ENCODE measurements around the gene NPIPA3.
A peak's percentile ranks its signal among the peaks of the same experiment; 100 is the strongest.
"Not testable (repeated sequence)": the region's sequence is repeated elsewhere in the genome, so short reads cannot be mapped to it uniquely, and the experiment has no call there.

The NPIPA3 gene

DNA sequence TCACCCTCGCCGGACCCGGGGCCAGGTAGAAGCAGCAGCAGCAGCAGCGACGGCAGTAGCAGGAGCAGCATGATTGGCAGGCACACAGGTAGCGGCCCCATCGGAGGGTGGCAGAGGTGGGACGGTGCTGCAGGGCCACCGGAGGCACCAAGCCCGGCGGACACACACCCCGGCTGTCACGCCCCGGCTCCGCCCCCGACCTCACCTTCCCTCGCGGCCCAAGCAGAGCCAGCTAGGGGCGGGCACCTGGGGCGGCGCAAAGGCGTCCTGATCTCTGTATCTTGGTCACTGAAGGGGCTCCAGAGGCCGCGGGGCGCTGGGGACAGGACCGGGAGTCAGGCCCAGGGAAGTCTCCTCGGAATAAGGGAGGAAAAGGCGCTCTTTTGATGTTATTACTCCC is 9.1 kb upstream of the NPIPA3 start, which contains the start of gene PLA2G10:
TSS of gene PLA2G10 (minus strand) at position 180 of the 400 bp plus-strand sequence. CDS start at position 101, 79 bp downstream.
- H3K27me3 Mint-ChIP-seq; DNase-seq; H3K9me3 Mint-ChIP-seq; H3K4me3 Mint-ChIP-seq; ATAC-seq; H3K27ac Mint-ChIP-seq; H3K36me3 Mint-ChIP-seq (ENCODE audit: low read depth); H3K4me1 Mint-ChIP-seq: not testable (repeated sequence)

DNA sequence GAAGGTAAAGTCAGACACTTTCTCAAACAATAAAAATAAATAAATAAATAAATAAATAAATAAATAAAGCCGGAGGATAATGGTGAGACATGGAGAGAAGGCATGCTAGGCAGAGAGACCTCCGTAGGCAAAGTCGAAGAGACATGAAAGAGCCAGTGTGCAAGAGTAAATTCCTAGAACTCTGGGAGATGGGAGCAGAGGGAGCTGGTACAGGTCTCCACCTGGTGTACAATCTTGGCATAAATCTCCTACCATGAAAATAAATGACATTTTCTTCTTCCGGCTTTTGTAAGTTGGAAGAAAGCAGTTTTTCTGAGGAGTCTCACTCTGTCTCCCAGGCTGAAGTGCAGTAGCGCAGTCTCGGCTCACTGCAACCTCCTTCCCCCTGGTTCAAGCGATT is 1.4 kb upstream of the NPIPA3 start:
- H3K9me3 Mint-ChIP-seq; H3K27ac Mint-ChIP-seq; ATAC-seq; H3K4me1 Mint-ChIP-seq; H3K27me3 Mint-ChIP-seq; H3K36me3 Mint-ChIP-seq (ENCODE audit: low read depth); H3K4me3 Mint-ChIP-seq; DNase-seq: not testable (repeated sequence)

DNA sequence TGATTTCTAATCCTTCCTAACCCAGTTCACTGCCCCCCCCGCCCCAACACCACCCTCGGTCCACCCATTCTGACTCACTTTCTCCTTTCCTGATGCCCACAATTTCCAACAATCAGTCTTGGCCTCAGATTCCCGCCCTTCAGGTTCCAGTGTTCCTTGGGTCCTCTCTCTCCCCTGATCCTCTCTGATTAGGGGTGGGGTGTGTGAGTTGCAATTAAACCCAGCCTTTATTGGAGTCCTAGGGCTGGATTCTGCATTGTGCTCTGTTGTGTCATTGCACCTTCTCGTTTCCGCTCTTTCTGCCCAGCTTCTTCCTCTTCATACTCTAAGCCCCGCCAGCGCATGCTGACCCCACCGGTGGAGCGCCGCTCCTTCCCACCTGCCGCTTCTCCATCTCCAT is 539 bp upstream of the NPIPA3 start:
- DNase-seq; H3K27me3 Mint-ChIP-seq; H3K36me3 Mint-ChIP-seq (ENCODE audit: low read depth); H3K4me1 Mint-ChIP-seq; H3K27ac Mint-ChIP-seq; H3K4me3 Mint-ChIP-seq; H3K9me3 Mint-ChIP-seq: not testable (repeated sequence)
- peak; percentile 12 for ATAC-seq

DNA sequence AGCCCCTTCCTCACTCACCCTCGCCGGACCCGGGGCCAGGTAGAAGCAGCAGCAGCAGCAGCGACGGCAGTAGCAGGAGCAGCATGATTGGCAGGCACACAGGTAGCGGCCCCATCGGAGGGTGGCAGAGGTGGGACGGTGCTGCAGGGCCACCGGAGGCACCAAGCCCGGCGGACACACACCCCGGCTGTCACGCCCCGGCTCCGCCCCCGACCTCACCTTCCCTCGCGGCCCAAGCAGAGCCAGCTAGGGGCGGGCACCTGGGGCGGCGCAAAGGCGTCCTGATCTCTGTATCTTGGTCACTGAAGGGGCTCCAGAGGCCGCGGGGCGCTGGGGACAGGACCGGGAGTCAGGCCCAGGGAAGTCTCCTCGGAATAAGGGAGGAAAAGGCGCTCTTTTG is 30.0 kb downstream of the NPIPA3 start:
- not testable (repeated sequence) for H3K4me1 Mint-ChIP-seq; H3K4me3 Mint-ChIP-seq; ATAC-seq; H3K36me3 Mint-ChIP-seq (ENCODE audit: low read depth); H3K27me3 Mint-ChIP-seq; H3K27ac Mint-ChIP-seq; DNase-seq; H3K9me3 Mint-ChIP-seq

DNA sequence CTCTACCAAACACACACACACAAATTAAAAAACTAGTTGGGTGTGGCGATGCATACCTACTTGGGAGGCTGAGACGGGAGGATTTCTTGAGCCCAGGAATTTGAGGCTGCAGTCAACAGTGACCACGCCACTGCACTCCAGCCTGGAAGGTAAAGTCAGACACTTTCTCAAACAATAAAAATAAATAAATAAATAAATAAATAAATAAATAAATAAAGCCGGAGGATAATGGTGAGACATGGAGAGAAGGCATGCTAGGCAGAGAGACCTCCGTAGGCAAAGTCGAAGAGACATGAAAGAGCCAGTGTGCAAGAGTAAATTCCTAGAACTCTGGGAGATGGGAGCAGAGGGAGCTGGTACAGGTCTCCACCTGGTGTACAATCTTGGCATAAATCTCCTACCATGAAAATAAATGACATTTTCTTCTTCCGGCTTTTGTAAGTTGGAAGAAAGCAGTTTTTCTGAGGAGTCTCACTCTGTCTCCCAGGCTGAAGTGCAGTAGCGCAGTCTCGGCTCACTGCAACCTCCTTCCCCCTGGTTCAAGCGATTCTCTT is 37.7 kb downstream of the NPIPA3 start:
- H3K27me3 Mint-ChIP-seq; ATAC-seq; H3K4me1 Mint-ChIP-seq; H3K36me3 Mint-ChIP-seq (ENCODE audit: low read depth); H3K27ac Mint-ChIP-seq; DNase-seq; H3K9me3 Mint-ChIP-seq; H3K4me3 Mint-ChIP-seq: not testable (repeated sequence)

DNA sequence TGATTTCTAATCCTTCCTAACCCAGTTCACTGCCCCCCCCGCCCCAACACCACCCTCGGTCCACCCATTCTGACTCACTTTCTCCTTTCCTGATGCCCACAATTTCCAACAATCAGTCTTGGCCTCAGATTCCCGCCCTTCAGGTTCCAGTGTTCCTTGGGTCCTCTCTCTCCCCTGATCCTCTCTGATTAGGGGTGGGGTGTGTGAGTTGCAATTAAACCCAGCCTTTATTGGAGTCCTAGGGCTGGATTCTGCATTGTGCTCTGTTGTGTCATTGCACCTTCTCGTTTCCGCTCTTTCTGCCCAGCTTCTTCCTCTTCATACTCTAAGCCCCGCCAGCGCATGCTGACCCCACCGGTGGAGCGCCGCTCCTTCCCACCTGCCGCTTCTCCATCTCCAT is 38.6 kb downstream of the NPIPA3 start:
- H3K9me3 Mint-ChIP-seq; H3K36me3 Mint-ChIP-seq (ENCODE audit: low read depth); H3K4me3 Mint-ChIP-seq; H3K4me1 Mint-ChIP-seq; H3K27me3 Mint-ChIP-seq; H3K27ac Mint-ChIP-seq; DNase-seq: not testable (repeated sequence)
- ATAC-seq, result peak; percentile 7

DNA sequence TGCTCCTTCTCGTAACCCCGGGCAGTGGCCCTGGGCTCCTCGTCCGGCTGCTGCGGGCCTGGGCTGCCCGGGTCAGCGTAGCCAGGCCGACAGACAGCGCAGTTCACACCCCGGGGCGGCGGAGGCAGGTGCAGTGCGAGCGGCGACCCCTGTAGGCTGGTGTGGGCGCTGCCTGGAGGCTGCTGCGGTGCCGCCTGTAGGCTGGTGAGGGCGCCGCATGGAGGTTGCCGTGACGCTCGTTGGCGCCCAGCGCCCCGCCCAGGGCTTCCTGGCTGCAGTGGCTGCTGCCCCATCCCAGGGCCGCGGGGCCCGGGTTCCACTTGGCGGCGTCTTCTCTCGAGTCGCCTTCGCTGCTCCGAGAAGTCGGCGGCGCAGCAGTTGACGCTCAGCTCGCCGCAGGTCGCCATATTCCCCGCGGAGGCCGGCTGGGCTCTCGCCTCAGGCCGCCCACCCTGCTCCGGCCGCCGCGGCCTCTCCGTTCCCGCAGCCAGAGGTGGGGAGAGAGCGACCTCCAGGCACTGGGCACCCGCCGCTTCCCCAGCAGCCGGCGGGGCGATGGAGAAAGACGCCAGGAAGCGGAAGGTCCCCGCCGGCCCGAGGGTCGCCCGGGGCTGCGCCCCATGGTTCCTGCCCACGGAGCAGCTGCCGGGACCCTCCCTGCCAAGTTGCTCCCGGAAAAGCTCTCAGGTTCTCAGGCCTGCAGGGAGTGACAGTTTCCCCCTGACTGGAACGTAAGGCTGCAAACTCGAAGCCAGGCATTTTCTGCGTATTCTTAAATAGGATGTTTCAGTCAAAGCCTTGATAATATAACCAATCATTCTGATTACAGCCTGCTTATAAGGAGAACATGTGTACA is 39.3 kb downstream of the NPIPA3 start, which contains the start of gene NPIPA2:
TSS of gene NPIPA2 (plus strand) at position 261 of the 856 bp plus-strand sequence. CDS start 5,533 bp downstream, outside the sequence.
- not testable (repeated sequence) for H3K4me1 Mint-ChIP-seq; H3K27ac Mint-ChIP-seq; H3K4me3 Mint-ChIP-seq; DNase-seq; H3K36me3 Mint-ChIP-seq (ENCODE audit: low read depth); H3K27me3 Mint-ChIP-seq; H3K9me3 Mint-ChIP-seq
- ATAC-seq, result peak; percentile 98

DNA sequence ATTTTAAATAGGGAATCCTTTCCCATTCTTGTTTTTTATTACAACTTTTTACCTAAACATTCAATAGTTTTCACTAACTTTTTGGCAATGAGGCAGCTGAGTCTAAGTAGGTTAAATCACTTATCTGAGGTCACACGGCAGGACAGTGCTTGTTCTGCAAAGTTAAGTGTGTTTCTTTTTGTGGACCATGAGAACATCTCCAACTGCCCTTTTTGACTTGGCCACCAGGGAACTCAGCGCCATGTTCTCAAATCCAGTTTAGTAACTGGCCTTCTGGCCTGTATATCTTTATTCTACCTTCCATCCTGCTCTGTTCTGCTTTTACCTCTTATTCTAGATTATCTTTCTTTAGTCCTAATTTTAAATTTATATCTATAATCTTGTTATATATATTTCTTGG is 70.4 kb downstream of the NPIPA3 start:
- not testable (repeated sequence) for H3K36me3 Mint-ChIP-seq (ENCODE audit: low read depth); H3K9me3 Mint-ChIP-seq; DNase-seq; H3K4me3 Mint-ChIP-seq; H3K4me1 Mint-ChIP-seq; H3K27ac Mint-ChIP-seq; ATAC-seq; H3K27me3 Mint-ChIP-seq

DNA sequence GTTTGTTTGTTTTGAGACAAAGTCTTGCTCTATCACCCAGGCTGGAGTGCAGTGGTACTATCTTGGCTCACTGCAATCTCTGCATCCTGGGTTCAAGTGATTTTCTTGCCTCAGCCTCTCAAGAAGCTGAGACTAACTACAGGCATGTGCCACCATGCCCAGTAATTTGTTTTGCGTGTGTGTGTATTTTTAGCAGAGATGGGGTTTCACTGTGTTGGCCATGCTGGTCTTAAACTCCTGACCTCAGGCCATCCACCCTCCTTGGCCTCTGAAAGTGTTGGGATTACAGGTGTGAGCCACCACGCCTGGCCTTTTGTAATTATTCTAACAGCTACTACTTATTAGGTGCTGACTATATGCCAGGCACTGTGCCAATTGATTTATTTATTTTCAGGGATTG is 72.4 kb downstream of the NPIPA3 start:
- ATAC-seq; H3K4me1 Mint-ChIP-seq; H3K4me3 Mint-ChIP-seq; H3K27me3 Mint-ChIP-seq; H3K27ac Mint-ChIP-seq; DNase-seq; H3K36me3 Mint-ChIP-seq (ENCODE audit: low read depth); H3K9me3 Mint-ChIP-seq: not testable (repeated sequence)
